Measurements from ENCODE around the gene TSPYL6.

TSPYL6 gene

GRCh38 chr2:54213082-54213481, 42.9 kb downstream of the TSPYL6 start:
- no peak for DNase-seq (ENCODE audit: low read depth)
- no peak overlapping the region for H3K4me3 ChIP-seq (ENCODE audit: low read length)
- TF ChIP-seq CTCF (conservative IDR thresholded peaks at IDR 0.05; ENCODE audit: low read depth, low read length): no peak

GRCh38 chr2:54212456-54212855, 43.6 kb downstream of the TSPYL6 start:
- DNase-seq (ENCODE audit: low read depth): peak; percentile 93
- TF ChIP-seq CTCF (conservative IDR thresholded peaks at IDR 0.05; ENCODE audit: low read depth, low read length): no peak
- H3K4me3 ChIP-seq (ENCODE audit: low read length): no peak overlapping the region

- TF ChIP-seq CTCF (conservative IDR thresholded peaks at IDR 0.05; ENCODE audit: low read depth, low read length): no peak
- H3K4me3 ChIP-seq (ENCODE audit: low read length): no peak overlapping the region
- DNase-seq (ENCODE audit: low read depth): no peak
Observed at GRCh38 chr2:54209379-54209778, 46.6 kb downstream of the TSPYL6 start.

GRCh38 chr2:54208364-54209240, 47.4 kb downstream of the TSPYL6 start:
- TF ChIP-seq CTCF (conservative IDR thresholded peaks at IDR 0.05; ENCODE audit: low read depth, low read length): no peak
- DNase-seq (ENCODE audit: low read depth): no peak
- H3K4me3 ChIP-seq (ENCODE audit: low read length): no peak overlapping the region

- TF ChIP-seq CTCF (conservative IDR thresholded peaks at IDR 0.05; ENCODE audit: low read depth, low read length): no peak
- no peak for DNase-seq (ENCODE audit: low read depth)
- no peak overlapping the region for H3K4me3 ChIP-seq (ENCODE audit: low read length)
Observed at GRCh38 chr2:54207666-54208195, 48.3 kb downstream of the TSPYL6 start.

GRCh38 chr2:54206596-54206995, 49.4 kb downstream of the TSPYL6 start:
- H3K4me3 ChIP-seq (ENCODE audit: low read length): no peak overlapping the region
- peak; percentile 51 for TF ChIP-seq CTCF (conservative IDR thresholded peaks at IDR 0.05; ENCODE audit: low read depth, low read length)
- DNase-seq (ENCODE audit: low read depth): no peak

GRCh38 chr2:54204476-54204875, 51.6 kb downstream of the TSPYL6 start:
- TF ChIP-seq CTCF (conservative IDR thresholded peaks at IDR 0.05; ENCODE audit: low read depth, low read length): no peak
- DNase-seq (ENCODE audit: low read depth): no peak

More at GRCh38 chr2:54204476-54204875, 51.6 kb downstream of the TSPYL6 start:
- H3K4me3 ChIP-seq (ENCODE audit: low read length): no peak overlapping the region
